Stimulated activated CD4-positive, alpha-beta T cell treated with anti-CD3 and anti-CD28 coated beads, Interleukin-1b, Interleukin-23, amount 100 ng/mL, for 1 hour (primary cell): ENCODE results near the gene SEC61B.
"Not testable (repeated sequence)": the region's sequence is repeated elsewhere in the genome, so short reads cannot be mapped to it uniquely, and the experiment has no call there.

Source experiments
- DNase-seq, 2 donors: peaks; one replicate each; pipeline ENCODE4 v3.0.0-alpha.2; 2020; ENCODE audit warnings: low read depth in 2 of 2

Gene SEC61B

GRCh38 chr9:99237849-99238248 is 15.8 kb downstream of the SEC61B start:
- not testable (repeated sequence) for DNase-seq

GRCh38 chr9:99238331-99238730 is 16.2 kb downstream of the SEC61B start:
- DNase-seq, result no peak

GRCh38 chr9:99239341-99240060 is 17.4 kb downstream of the SEC61B start:
- DNase-seq, result no peak

DNA sequence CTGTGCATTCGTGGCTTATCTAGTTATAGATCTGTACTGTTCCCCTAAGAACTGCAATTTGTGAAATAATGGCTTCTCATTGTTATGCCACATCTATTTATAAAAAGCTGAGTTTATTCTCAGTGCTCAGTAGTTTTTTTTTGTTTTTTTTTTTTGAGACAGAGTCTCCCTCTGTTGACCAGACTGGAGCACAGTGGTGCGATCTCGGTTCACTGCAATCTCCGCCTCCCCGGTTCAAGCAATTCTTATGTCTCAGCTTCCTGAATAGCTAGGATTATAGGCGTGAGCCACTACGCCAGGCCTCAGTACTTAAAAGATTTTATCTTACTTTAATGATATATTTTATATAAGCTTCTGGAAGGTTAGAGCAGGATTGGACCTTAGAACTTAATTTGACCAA is 19.0 kb downstream of the SEC61B start:
- DNase-seq, result no peak

- DNase-seq, result no peak
These were observed 22.5 kb downstream of the SEC61B start for GRCh38 chr9:99244344-99245260.

GRCh38 chr9:99249619-99250018 is 27.5 kb downstream of the SEC61B start:
- DNase-seq, result no peak

DNA sequence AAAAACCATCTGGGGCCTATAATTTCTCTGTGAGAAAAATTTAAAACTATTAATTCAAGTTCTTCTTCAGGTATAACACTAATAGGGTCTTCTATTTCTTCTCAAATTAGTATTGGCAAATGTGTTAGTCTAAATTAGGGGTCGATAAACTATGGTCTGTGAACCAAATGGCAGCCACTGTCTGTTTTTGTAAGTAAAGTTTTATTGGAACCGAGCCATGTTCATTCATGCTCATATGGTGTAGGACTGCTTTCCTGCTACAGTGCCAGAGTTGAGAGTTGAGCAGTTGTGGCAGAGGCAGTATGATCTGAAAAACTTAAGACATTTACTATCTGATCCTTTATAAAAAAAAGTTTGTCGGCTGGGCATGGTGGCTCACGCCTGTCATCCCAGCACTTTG is 29.1 kb downstream of the SEC61B start:
- DNase-seq, result no peak

GRCh38 chr9:99253134-99253533 is 31.1 kb downstream of the SEC61B start:
- DNase-seq, result no peak

- peak in 1 of 2 donors; percentile 55 for DNase-seq
These were observed 31.8 kb downstream of the SEC61B start for GRCh38 chr9:99253772-99254431.

DNA sequence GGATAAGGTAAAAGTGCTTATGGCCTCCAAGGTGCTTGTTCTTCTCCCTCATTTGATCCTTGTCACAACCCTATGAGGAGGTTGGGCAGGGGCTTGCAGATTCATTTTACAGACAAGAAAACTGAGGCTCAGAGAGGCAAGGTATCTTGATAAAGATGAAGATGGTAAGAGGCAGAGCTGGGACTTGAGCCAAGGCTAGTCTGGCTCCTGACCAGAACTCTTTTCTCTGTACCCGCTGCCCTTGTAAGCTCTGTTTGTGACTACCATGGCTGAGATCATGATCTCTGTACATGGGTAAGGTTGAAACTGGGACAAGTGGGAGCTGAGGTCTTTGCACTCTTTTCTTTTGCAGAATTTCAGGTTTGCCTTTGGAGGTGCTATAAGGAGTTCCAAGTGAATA is 33.6 kb downstream of the SEC61B start:
- DNase-seq, result no peak

GRCh38 chr9:99257723-99258389 is 35.8 kb downstream of the SEC61B start:
- no peak for DNase-seq

DNA sequence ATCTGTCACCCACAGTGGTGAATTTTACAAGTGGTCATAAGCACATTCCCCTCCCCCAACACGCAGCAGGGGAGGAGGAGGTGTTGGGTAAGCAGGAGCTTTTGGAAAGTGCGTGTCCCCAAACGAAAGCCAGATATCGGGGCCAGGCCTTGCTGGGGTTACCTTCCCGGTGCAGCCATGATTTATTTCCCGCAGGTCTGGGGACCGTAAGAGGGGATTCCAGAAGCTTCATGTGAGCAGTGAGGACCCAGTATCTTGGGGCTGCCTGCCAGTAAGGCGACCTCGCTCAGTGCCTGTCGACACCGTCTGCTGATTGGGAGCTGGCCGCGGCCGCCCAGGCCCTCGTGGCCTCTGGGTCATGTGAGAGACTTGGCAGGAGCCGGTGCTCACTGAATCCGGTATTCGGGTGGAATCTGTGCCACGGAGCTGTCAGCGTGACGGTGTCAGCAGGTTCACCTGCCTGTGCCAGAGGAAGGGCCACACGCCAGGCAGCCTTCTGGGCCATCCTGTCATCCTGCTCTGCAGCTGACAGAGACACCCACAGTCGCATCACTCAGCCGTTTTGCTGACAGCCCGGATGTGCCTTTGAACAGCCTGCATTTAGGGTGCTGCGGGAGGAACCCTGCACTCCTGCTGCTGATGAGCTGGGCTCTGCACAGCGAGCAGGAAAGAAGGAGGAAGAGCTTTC is 37.3 kb downstream of the SEC61B start:
- DNase-seq, result no peak

- DNase-seq, result no peak
These were observed 39.8 kb downstream of the SEC61B start for GRCh38 chr9:99261923-99262322.

DNA sequence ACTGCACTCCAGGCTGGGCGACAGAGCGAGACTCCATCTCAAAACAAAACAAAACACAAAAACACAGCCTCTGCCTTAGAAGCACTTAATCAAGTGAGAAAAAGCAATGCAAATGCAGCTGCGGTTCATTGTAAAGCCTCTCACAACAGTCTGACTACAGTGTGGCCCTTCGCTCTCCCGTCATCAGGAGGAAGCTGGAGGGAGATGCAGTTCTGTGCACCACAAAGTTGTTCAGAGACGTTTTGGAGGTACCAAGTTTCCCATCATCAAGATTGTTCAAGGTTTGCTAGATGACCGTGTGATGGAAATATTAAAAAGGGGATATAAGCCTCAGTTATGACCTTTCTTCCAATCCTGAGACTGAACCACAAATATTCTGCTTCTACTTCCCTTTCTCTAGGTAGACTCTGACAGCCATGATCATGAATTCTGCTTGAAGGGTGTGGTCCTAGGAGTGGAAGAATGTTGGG is 40.9 kb downstream of the SEC61B start:
- DNase-seq, result no peak

GRCh38 chr9:99264070-99264680 is 42.1 kb downstream of the SEC61B start:
- DNase-seq, result no peak

GRCh38 chr9:99265691-99266090 is 43.6 kb downstream of the SEC61B start:
- DNase-seq, result no peak

GRCh38 chr9:99266255-99267023 is 44.4 kb downstream of the SEC61B start:
- DNase-seq, result peak in 1 of 2 donors; percentile 33

DNA sequence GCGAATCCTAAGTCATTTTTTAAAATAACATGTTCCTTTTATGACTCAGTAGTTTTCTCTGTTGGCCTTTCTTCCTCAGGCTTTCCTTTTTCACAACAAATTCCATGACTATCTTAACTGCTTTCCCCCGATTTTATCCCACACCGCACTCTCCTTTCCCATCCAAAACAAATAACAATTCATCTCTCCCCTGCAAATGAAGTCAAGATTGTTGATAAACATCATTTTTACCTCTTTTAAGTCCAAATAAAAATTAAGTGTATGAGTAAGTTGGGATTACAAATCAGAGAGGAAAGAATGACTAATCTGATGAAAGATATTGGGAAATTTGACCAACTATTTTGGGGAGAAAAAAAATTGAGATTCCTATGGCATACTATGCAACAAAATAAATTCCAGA is 47.3 kb downstream of the SEC61B start:
- no peak for DNase-seq

DNA sequence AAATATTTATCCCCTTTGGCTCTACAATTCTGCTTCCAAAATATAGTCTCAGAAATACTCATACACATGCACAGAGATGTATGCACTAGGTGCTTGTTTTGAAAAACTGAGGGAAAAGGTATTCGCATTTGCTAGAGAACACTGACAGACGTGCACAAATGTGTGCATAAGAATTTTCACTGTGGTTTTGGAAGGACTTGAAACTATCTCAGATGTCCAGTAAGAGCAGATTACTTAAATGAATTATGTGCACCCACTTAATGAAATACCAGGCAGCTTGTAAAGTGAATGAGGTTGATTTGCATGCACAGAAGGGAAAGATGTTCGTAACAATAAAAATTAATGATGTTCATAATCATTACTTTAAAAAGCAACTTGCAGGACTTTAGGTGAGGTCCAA is 48.4 kb downstream of the SEC61B start:
- no peak for DNase-seq

GRCh38 chr9:99272836-99273235 is 50.8 kb downstream of the SEC61B start:
- DNase-seq, result no peak
